ENCODE results near the gene DRAXIN.

DRAXIN gene

DNA sequence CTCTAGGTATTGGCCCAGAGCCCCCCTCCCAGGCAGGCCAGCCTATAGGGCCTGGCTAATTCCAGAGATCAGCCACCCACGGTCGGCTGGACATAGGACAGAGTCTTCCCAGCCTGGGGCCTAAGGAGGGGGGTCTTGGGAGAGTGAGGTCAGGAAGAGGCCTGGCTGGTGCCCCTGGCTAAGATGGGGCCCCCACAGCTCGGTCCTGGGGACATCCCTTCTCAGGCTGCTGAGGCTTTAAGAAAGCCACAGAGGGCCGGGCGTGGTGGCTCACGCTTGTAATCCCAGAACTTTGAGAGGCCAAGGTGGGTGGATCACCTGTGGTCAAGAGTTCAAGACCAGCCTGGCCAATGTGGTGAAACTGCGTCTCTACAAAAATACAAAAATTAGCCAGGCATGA lies 73.0 kb downstream of the DRAXIN start:
- Histone ChIP-seq H2AFZ (ENCODE audit: low read length, unreplicated experiment) (no peak overlapping the region), H3K36me3 (ENCODE audit: insufficient read depth, low read length) (no peaks in the 10 kb centered on the region), H3K4me3 (ENCODE audit: low read depth, low read length) (no peak overlapping the region), H3K79me2 (ENCODE audit: control insufficient read depth, insufficient read depth, low read length, unreplicated experiment) (no peaks in the 10 kb centered on the region), H3K27ac (ENCODE audit: low read depth, low read length) (no peak overlapping the region), H3K27me3 (ENCODE audit: insufficient read depth, low read length) (peaks cover 11% of the 10 kb centered on the region), H3K4me1 (ENCODE audit: control insufficient read depth, insufficient read depth, low read length, unreplicated experiment) (peaks cover 6% of the 10 kb centered on the region)

DNA sequence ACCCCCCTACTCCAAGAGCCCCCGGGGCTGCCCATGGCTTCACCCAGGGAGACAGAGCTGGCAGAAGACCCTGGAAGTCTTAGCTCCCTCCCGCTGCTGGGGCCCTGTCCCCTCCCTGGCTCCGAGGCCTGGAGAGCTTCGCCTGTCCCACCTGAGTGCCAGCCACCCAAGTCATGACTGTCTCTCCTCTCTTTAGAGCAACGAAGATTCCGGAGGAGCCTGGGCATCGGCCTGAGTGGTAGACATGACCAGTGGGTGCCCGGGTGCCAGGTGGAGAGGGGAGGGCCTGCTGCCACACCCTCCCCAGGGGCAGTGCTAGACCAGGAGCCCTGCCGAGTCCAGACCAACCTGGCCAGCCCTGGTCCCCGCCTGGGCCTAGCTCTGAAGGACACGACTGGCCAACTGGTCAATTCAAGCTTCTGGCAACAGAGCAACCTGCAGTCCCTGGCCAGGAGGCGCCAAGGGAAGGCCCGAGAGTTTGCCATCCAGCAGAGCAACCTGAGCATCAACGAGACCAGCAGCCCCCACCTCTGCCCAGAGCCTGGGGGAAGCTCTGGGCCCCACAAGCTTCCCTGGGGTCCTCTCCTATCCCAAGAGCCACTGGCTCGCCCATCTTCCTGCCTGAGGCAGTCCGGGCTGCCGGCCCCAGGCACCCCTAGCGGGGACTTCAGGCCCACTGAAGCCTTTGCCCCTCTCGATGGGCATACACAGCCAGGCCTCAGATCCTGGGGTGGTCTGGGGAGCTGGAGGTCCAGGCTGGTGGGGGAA lies 74.3 kb downstream of the DRAXIN start:
- Histone ChIP-seq H2AFZ (ENCODE audit: low read length, unreplicated experiment) (no peak overlapping the region), H3K4me3 (ENCODE audit: low read depth, low read length) (no peak overlapping the region), H3K27me3 (ENCODE audit: insufficient read depth, low read length) (peaks cover 11% of the 10 kb centered on the region), H3K79me2 (ENCODE audit: control insufficient read depth, insufficient read depth, low read length, unreplicated experiment) (no peaks in the 10 kb centered on the region), H3K27ac (ENCODE audit: low read depth, low read length) (no peak overlapping the region), H3K4me1 (ENCODE audit: control insufficient read depth, insufficient read depth, low read length, unreplicated experiment) (peaks cover 6% of the 10 kb centered on the region), H3K36me3 (ENCODE audit: insufficient read depth, low read length) (no peaks in the 10 kb centered on the region)

DNA sequence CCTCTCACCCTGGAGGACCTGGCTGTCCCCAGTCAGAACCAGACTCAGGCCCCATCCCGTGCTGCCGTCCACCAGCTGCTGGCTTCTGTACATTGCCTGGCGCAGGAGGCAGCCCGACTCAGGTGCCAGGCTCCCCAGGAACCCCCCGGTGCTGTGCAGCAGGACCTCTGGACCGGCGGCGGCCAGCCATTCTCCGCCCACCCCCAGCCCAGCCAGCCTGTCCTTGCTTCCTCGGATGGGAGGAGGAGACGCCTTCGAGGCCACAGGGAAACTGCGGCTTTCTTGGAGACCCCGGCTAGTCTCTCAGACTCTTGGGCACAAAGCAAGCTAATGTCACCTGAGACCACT lies 74.9 kb downstream of the DRAXIN start:
- Histone ChIP-seq H3K4me1 (ENCODE audit: control insufficient read depth, insufficient read depth, low read length, unreplicated experiment) (peaks cover 6% of the 10 kb centered on the region), H3K27ac (ENCODE audit: low read depth, low read length) (no peak overlapping the region), H3K36me3 (ENCODE audit: insufficient read depth, low read length) (no peaks in the 10 kb centered on the region), H3K27me3 (ENCODE audit: insufficient read depth, low read length) (peaks cover 10% of the 10 kb centered on the region), H3K79me2 (ENCODE audit: control insufficient read depth, insufficient read depth, low read length, unreplicated experiment) (no peaks in the 10 kb centered on the region), H2AFZ (ENCODE audit: low read length, unreplicated experiment) (no peak overlapping the region), H3K4me3 (ENCODE audit: low read depth, low read length) (no peak overlapping the region)

DNA sequence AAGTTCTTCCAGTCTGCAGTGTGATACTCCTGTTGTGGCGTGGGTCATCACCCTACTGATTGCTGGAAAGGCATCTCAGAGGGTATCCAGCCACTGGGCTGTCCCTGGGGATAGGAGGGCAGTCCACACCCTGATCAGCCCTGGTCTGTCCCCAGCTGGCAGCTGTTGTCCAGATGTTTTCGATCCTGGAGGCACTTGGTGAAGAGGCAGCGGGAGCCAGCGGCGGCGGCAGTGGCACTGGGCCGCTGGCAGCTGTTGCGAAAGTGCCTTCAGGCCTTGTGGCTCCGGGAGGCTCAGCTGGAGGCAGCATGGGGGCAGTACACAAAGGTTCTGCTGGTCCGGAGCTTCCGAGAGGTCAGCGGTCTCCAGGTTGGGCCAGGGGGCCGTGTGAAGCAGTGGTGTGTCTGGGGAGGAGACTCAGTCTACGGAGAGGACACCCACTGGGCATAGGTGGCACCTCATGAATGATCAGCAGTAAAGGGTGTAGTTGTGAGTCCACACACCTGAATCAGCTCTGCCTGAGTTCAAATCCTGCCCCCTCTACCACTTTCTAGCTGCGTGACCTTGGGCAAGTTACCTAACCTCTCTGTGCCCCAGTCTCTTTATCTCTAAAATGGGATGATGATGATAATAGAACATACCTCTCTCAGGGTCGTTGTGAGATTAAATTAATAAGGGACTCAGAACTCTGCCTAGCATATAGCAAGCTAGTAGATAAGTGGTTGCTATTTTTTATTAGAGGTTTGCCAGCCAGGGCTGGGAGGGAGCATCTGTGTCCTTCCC lies 76.6 kb downstream of the DRAXIN start:
- no peak overlapping the region for H2AFZ ChIP-seq (ENCODE audit: low read length, unreplicated experiment)
- H3K27ac ChIP-seq (ENCODE audit: low read depth, low read length), result no peak overlapping the region
- H3K4me1 ChIP-seq (ENCODE audit: control insufficient read depth, insufficient read depth, low read length, unreplicated experiment), result peaks cover 6% of the 10 kb centered on the region
- H3K36me3 ChIP-seq (ENCODE audit: insufficient read depth, low read length), result no peaks in the 10 kb centered on the region
- no peaks in the 10 kb centered on the region for H3K27me3 ChIP-seq (ENCODE audit: insufficient read depth, low read length)
- H3K4me3 ChIP-seq (ENCODE audit: low read depth, low read length), result no peak overlapping the region
- no peaks in the 10 kb centered on the region for H3K79me2 ChIP-seq (ENCODE audit: control insufficient read depth, insufficient read depth, low read length, unreplicated experiment)

DNA sequence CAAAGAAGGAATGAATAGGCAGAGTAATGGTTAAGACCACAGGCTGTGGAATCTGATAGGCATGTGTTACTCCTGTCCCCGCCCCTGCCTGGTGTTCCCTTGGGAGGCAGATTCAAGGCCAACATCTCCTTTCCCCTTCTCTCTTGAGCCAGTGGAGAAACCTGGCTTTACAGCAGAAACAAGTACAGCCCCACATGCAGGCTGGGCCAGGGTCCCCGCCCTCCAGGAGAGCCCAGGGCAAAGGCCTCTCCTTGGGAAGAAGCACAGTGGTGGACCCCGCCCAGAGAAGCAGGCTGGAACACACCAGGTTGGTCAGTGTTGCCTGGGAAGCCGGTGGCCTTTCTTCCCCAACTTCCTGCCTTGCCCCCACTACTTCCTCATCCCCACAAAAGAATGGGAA lies 77.3 kb downstream of the DRAXIN start:
- Histone ChIP-seq H3K79me2 (ENCODE audit: control insufficient read depth, insufficient read depth, low read length, unreplicated experiment) (no peaks in the 10 kb centered on the region), H3K4me3 (ENCODE audit: low read depth, low read length) (no peak overlapping the region), H3K36me3 (ENCODE audit: insufficient read depth, low read length) (no peaks in the 10 kb centered on the region), H3K27ac (ENCODE audit: low read depth, low read length) (no peak overlapping the region), H3K4me1 (ENCODE audit: control insufficient read depth, insufficient read depth, low read length, unreplicated experiment) (peaks cover 6% of the 10 kb centered on the region), H2AFZ (ENCODE audit: low read length, unreplicated experiment) (no peak overlapping the region), H3K27me3 (ENCODE audit: insufficient read depth, low read length) (no peaks in the 10 kb centered on the region)

DNA sequence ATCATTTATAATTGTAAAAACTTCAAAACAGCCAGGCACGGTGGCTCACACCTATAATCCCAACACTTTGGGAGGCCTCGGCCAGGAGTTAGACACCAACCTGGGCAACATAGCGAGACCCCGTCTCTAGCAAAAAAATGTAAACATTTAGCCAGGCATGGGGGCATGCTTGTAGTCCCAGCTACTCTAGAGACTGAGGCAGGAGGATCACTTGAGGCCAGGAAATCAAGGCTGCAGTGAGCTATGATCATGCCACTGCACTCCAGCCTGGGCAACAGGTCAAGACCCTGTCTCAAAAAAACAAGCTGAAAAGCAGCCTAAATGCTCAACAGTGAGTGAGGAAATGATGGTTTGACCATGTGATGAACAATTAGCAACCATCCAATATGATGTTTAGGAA lies 77.8 kb downstream of the DRAXIN start:
- Histone ChIP-seq H3K27me3 (ENCODE audit: insufficient read depth, low read length) (no peaks in the 10 kb centered on the region), H3K4me3 (ENCODE audit: low read depth, low read length) (no peak overlapping the region), H3K79me2 (ENCODE audit: control insufficient read depth, insufficient read depth, low read length, unreplicated experiment) (no peaks in the 10 kb centered on the region), H3K36me3 (ENCODE audit: insufficient read depth, low read length) (no peaks in the 10 kb centered on the region), H2AFZ (ENCODE audit: low read length, unreplicated experiment) (no peak overlapping the region), H3K27ac (ENCODE audit: low read depth, low read length) (no peak overlapping the region), H3K4me1 (ENCODE audit: control insufficient read depth, insufficient read depth, low read length, unreplicated experiment) (peaks cover 6% of the 10 kb centered on the region)

DNA sequence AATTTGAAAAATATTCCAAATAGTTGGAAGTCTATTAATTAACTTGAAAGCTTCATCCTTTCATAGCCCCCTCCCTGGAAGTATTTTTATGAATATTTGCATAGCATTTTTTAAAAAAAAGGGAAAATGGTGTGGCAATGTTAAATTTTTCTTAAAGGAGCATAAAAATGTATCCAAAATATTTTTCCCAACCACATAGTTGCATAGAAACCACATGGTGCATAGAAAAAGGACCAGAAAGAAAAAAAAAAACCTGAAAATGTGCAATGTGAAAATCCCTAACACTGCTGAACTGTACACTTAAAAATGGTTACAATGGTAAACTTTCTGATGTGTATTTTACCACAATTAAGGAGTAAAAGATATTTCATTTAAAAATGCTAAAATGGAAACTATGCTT lies 78.5 kb downstream of the DRAXIN start:
- Histone ChIP-seq H3K4me1 (ENCODE audit: control insufficient read depth, insufficient read depth, low read length, unreplicated experiment) (peaks cover 6% of the 10 kb centered on the region), H3K4me3 (ENCODE audit: low read depth, low read length) (no peak overlapping the region), H2AFZ (ENCODE audit: low read length, unreplicated experiment) (no peak overlapping the region), H3K27me3 (ENCODE audit: insufficient read depth, low read length) (no peaks in the 10 kb centered on the region), H3K79me2 (ENCODE audit: control insufficient read depth, insufficient read depth, low read length, unreplicated experiment) (no peaks in the 10 kb centered on the region), H3K27ac (ENCODE audit: low read depth, low read length) (no peak overlapping the region), H3K36me3 (ENCODE audit: insufficient read depth, low read length) (no peaks in the 10 kb centered on the region)

DNA sequence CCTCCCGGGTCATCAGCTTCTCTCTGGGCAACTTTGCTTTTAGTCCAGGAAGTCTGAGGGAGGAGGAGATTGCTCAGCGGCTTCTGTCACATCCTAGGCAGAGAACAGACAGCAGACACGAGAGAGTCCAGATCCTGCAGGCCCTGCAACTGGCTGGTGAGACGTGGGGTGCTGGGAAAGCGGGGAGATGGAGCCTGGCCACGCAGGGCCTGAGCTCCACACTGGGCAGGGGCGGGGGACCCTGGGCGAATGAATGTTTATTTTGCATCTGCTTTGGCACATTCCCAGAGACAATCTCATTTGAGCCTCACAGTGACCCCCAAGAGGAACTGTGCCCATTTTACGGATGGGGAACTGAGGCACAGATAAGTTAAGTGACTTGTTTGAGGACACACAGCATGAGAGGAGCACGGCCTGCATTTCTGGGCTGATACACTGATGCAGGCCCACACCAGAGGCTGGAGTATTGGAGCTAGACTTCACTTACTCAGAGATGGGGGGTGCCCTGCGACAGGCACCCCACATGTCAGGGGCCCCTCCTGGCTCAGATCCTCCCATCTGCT lies 80.1 kb downstream of the DRAXIN start:
- Histone ChIP-seq H3K36me3 (ENCODE audit: insufficient read depth, low read length) (no peaks in the 10 kb centered on the region), H3K27ac (ENCODE audit: low read depth, low read length) (no peak overlapping the region), H3K4me3 (ENCODE audit: low read depth, low read length) (no peak overlapping the region), H3K4me1 (ENCODE audit: control insufficient read depth, insufficient read depth, low read length, unreplicated experiment) (peaks cover 6% of the 10 kb centered on the region), H3K27me3 (ENCODE audit: insufficient read depth, low read length) (no peaks in the 10 kb centered on the region), H3K79me2 (ENCODE audit: control insufficient read depth, insufficient read depth, low read length, unreplicated experiment) (no peaks in the 10 kb centered on the region), H2AFZ (ENCODE audit: low read length, unreplicated experiment) (no peak overlapping the region)

DNA sequence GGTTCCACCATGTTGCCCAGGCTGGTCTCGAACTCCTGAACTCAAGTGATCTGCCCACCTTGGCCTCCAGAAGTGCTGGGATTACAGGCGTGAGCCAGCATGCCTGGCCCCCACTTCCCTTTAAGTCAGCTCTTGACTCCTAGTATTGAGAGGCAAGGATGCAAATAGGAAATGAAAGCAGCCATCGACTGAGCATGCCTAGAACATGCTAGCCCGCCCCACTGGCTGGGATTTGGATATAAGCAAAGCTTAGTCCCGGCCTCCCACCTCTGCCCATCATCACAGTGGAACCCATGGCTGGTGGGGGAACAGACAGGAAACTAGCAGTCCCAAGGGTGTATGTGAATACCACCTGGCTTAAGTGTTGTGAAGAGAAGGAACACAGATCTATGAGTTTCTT lies 80.9 kb downstream of the DRAXIN start:
- Histone ChIP-seq H3K36me3 (ENCODE audit: insufficient read depth, low read length) (no peaks in the 10 kb centered on the region), H3K4me3 (ENCODE audit: low read depth, low read length) (no peak overlapping the region), H3K79me2 (ENCODE audit: control insufficient read depth, insufficient read depth, low read length, unreplicated experiment) (no peaks in the 10 kb centered on the region), H3K27ac (ENCODE audit: low read depth, low read length) (no peak overlapping the region), H3K27me3 (ENCODE audit: insufficient read depth, low read length) (no peaks in the 10 kb centered on the region), H2AFZ (ENCODE audit: low read length, unreplicated experiment) (no peak overlapping the region), H3K4me1 (ENCODE audit: control insufficient read depth, insufficient read depth, low read length, unreplicated experiment) (peaks cover 6% of the 10 kb centered on the region)

DNA sequence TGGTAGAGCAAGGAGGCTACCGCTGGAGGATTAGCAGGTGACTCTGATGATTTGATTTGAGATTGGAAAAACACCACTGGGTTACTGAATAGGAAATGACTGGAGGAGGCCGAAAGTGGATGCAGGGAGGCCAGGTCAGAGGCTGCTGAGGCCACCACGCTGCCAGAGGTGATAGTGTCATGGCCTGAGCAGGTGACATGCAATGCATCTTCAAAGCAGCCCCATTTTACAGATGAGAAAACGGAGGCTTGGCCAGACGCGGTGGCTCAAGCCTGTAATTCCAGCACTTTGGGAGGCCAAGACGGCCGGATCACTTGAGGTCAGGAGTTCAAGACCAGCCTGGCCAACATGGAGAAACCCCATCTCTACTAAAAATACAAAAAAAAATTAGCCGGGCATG lies 83.2 kb downstream of the DRAXIN start:
- Histone ChIP-seq H2AFZ (ENCODE audit: low read length, unreplicated experiment) (no peak overlapping the region), H3K4me1 (ENCODE audit: control insufficient read depth, insufficient read depth, low read length, unreplicated experiment) (no peaks in the 10 kb centered on the region), H3K27ac (ENCODE audit: low read depth, low read length) (no peak overlapping the region), H3K79me2 (ENCODE audit: control insufficient read depth, insufficient read depth, low read length, unreplicated experiment) (no peaks in the 10 kb centered on the region), H3K36me3 (ENCODE audit: insufficient read depth, low read length) (no peaks in the 10 kb centered on the region), H3K27me3 (ENCODE audit: insufficient read depth, low read length) (no peaks in the 10 kb centered on the region), H3K4me3 (ENCODE audit: low read depth, low read length) (no peak overlapping the region)
